NCI-H82 (cell line): ENCODE measurements around the gene ECEL1.
"Not testable (repeated sequence)": the region's sequence is repeated elsewhere in the genome, so short reads cannot be mapped to it uniquely, and the experiment has no call there.

Experiments used
- DNase-seq: peaks from one replicate; lab custom pipeline; 2025; lab: John Stamatoyannopoulos, UW

Gene ECEL1

GRCh38 chr2:232458661-232459418 lies 28.8 kb downstream of the ECEL1 start:
- DNase-seq = no peak

- DNase-seq = no peak
Observed at GRCh38 chr2:232458051-232458660, 29.5 kb downstream of the ECEL1 start.

- no peak for DNase-seq
Observed at GRCh38 chr2:232457121-232458011, 30.3 kb downstream of the ECEL1 start.

- no peak for DNase-seq
Observed at GRCh38 chr2:232456296-232457120, 31.1 kb downstream of the ECEL1 start.

- DNase-seq = no peak
Observed at GRCh38 chr2:232455426-232456255, 32.0 kb downstream of the ECEL1 start, which contains the start of gene ALPI. TSS of gene ALPI (plus strand) at chr2:232456153. CDS start at chr2:232456200, 47 bp downstream.

- DNase-seq = no peak
Observed at GRCh38 chr2:232454630-232455029, 33.0 kb downstream of the ECEL1 start.

- not testable (repeated sequence) for DNase-seq
Observed at GRCh38 chr2:232451645-232452044, 36.0 kb downstream of the ECEL1 start.

GRCh38 chr2:232449964-232450363 lies 37.7 kb downstream of the ECEL1 start:
- DNase-seq = no peak

- no peak for DNase-seq
Observed at GRCh38 chr2:232448304-232448690, 39.3 kb downstream of the ECEL1 start.

GRCh38 chr2:232447638-232448303 lies 39.9 kb downstream of the ECEL1 start:
- DNase-seq = peak; percentile 36

GRCh38 chr2:232447091-232447620 lies 40.5 kb downstream of the ECEL1 start:
- no peak for DNase-seq

GRCh38 chr2:232446266-232446777 lies 41.3 kb downstream of the ECEL1 start:
- peak; percentile 44 for DNase-seq

- DNase-seq = not testable (repeated sequence)
Observed at GRCh38 chr2:232445149-232445885, 42.3 kb downstream of the ECEL1 start.

- DNase-seq = peak; percentile 82
Observed at GRCh38 chr2:232444409-232445148, 43.1 kb downstream of the ECEL1 start.

- not testable (repeated sequence) for DNase-seq
Observed at GRCh38 chr2:232443669-232444408, 43.8 kb downstream of the ECEL1 start.

- not testable (repeated sequence) for DNase-seq
Observed at GRCh38 chr2:232443047-232443446, 44.6 kb downstream of the ECEL1 start.

GRCh38 chr2:232442431-232442830 lies 45.2 kb downstream of the ECEL1 start:
- DNase-seq = not testable (repeated sequence)
